Measurements from ENCODE around the gene TTF2.

DNA sequence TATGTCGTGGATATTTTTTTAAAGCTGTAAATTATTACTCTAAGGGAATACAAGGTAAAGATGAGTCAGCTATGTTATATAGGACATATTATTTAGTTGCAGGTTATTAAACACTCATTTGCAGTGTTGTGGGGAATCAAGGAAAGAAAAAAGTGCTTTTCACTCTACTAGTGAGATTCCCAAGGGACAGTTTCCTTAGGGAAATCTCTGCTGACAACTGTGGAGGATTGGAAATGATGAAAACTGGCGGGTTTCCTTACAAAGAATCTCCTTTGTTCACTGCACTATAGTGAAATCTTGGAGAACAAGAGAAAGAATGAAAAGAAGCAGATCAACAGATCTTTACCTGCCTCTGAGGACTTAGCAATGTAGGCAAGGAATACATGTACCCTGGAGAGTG is 85.9 kb downstream of the TTF2 start:
- TF ChIP-seq, protein P1, sequence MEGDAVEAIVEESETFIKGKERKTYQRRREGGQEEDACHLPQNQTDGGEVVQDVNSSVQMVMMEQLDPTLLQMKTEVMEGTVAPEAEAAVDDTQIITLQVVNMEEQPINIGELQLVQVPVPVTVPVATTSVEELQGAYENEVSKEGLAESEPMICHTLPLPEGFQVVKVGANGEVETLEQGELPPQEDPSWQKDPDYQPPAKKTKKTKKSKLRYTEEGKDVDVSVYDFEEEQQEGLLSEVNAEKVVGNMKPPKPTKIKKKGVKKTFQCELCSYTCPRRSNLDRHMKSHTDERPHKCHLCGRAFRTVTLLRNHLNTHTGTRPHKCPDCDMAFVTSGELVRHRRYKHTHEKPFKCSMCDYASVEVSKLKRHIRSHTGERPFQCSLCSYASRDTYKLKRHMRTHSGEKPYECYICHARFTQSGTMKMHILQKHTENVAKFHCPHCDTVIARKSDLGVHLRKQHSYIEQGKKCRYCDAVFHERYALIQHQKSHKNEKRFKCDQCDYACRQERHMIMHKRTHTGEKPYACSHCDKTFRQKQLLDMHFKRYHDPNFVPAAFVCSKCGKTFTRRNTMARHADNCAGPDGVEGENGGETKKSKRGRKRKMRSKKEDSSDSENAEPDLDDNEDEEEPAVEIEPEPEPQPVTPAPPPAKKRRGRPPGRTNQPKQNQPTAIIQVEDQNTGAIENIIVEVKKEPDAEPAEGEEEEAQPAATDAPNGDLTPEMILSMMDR (IDR thresholded peaks at IDR 0.05): no peak
- TF ChIP-seq POLR2AphosphoS5 (IDR thresholded peaks at IDR 0.05) (no peak), EP300 (IDR thresholded peaks at IDR 0.05) (no peak)
